ENCODE measurements around the gene SULT1C2. TPM values are rescaled to one million over a fixed set of nuclear protein-coding genes. Genes with fewer than 3 reads are reported as not detected.

Gene SULT1C2
- total RNA-seq, 2 donors from 2014 or later: 1.8 TPM; not detected in 1

- DNase-seq (ENCODE audit: low spot score): no peak
- Histone ChIP-seq H3K9me3 (no peaks in the 10 kb centered on the region), H3K4me3 (no peak overlapping the region), H3K4me1 (replicated peaks) (no peaks in the 10 kb centered on the region), H3K27me3 (replicated peaks; ENCODE audit: insufficient read depth) (no peaks in the 10 kb centered on the region), H3K36me3 (no peaks in the 10 kb centered on the region), H3K27ac (no peak overlapping the region)
- WGBS: 88% methylated on average over 5 of the region's 5 CpGs
- intact Hi-C loops (cut with DNase I): no loop called here
- no peak for TF ChIP-seq POLR2AphosphoS5 (IDR thresholded peaks at IDR 0.05)
- no peak for TF ChIP-seq CTCF (IDR thresholded peaks at IDR 0.05)
- TF ChIP-seq POLR2A (IDR thresholded peaks at IDR 0.05): no peak
These were observed 34.9 kb downstream of the SULT1C2 start for GRCh38 chr2:108323619-108324018.

- Histone ChIP-seq H3K27ac (no peak overlapping the region), H3K4me1 (replicated peaks) (no peaks in the 10 kb centered on the region), H3K36me3 (no peaks in the 10 kb centered on the region), H3K4me3 (no peak overlapping the region), H3K9me3 (no peaks in the 10 kb centered on the region), H3K27me3 (replicated peaks; ENCODE audit: insufficient read depth) (no peaks in the 10 kb centered on the region)
- intact Hi-C loops (cut with DNase I): no loop called here
- no peak for TF ChIP-seq CTCF (IDR thresholded peaks at IDR 0.05)
- TF ChIP-seq POLR2A (IDR thresholded peaks at IDR 0.05): no peak
- TF ChIP-seq POLR2AphosphoS5 (IDR thresholded peaks at IDR 0.05): no peak
- no peak for DNase-seq (ENCODE audit: low spot score)
- WGBS: 91% methylated on average over 2 of the region's 2 CpGs
These were observed 36.0 kb downstream of the SULT1C2 start for GRCh38 chr2:108324531-108325255.

- no peaks in the 10 kb centered on the region for H3K36me3 ChIP-seq
- intact Hi-C loops (cut with DNase I): no loop called here
These were observed 37.1 kb downstream of the SULT1C2 start for GRCh38 chr2:108325756-108326155.

GRCh38 chr2:108329771-108330170, 41.1 kb downstream of the SULT1C2 start:
- 96% methylated on average over 2 of the region's 2 CpGs for WGBS
- H3K9me3 ChIP-seq: no peaks in the 10 kb centered on the region
- intact Hi-C loops (cut with DNase I): no loop called here

More at GRCh38 chr2:108325756-108326155, 37.1 kb downstream of the SULT1C2 start:
- DNase-seq (ENCODE audit: low spot score): no peak
- no peaks in the 10 kb centered on the region for H3K27me3 ChIP-seq (replicated peaks; ENCODE audit: insufficient read depth)
- WGBS: 93% methylated on average over 2 of the region's 2 CpGs
- H3K4me1 ChIP-seq (replicated peaks): no peaks in the 10 kb centered on the region
- H3K9me3 ChIP-seq: no peaks in the 10 kb centered on the region
- H3K4me3 ChIP-seq: no peak overlapping the region
- no peak overlapping the region for H3K27ac ChIP-seq
- TF ChIP-seq POLR2AphosphoS5 (IDR thresholded peaks at IDR 0.05) (no peak), POLR2A (IDR thresholded peaks at IDR 0.05) (no peak), CTCF (IDR thresholded peaks at IDR 0.05) (no peak)

More at GRCh38 chr2:108329771-108330170, 41.1 kb downstream of the SULT1C2 start:
- H3K4me1 ChIP-seq (replicated peaks): no peaks in the 10 kb centered on the region
- H3K27me3 ChIP-seq (replicated peaks; ENCODE audit: insufficient read depth): no peaks in the 10 kb centered on the region
- H3K36me3 ChIP-seq: no peaks in the 10 kb centered on the region
- H3K4me3 ChIP-seq: no peak overlapping the region
- TF ChIP-seq POLR2AphosphoS5 (IDR thresholded peaks at IDR 0.05) (no peak), POLR2A (IDR thresholded peaks at IDR 0.05) (no peak), CTCF (IDR thresholded peaks at IDR 0.05) (no peak)
- H3K27ac ChIP-seq: no peak overlapping the region
- no peak for DNase-seq (ENCODE audit: low spot score)

All from prostate gland (tissue), 2 donors.